Measurements from ENCODE around the gene ACSM4. TPM values are rescaled to one million over a fixed set of nuclear protein-coding genes. Genes with fewer than 3 reads are reported as not detected.
"Not testable (repeated sequence)": the region's sequence is repeated elsewhere in the genome, so short reads cannot be mapped to it uniquely, and the experiment has no call there.

The ACSM4 gene
- total RNA-seq, 6 experiments from 2014 or later, result not detected

DNA sequence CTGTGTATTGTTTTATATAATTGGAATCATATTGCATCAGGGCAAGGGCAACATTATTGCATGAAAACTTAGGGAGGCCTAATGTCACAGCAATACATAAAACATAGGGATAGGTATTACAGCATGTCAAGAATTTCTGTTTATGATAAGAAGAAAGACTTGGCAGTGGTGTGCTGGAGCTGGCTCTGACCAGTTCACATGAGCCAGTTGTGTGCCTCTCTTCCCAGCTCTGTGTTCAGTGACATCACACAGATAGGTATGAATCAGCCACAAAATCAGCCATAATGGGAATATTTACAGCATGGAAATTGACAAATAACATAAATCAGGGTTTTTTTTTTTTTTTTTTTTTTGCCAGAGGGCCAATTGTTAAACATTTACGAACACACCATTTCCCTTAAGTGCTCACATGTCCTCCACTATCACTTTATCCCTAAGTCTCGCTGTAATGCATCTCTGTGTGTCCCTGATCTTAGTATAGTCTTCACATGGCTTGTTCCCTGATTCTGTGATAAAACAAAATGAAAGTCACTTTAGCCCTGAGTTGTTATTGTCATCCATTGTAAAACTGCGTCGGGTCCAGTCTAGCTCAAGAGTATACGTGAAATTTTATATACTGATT, 31.9 kb upstream of the ACSM4 start:
- WGBS (ENCODE audit: insufficient coverage, low coverage, low lambda C conversion rate, missing lambda C conversion rate), result 87% methylated on average over 4 of the region's 5 CpGs
- ATAC-seq, result no peak
- intact Hi-C loops (cut with DNase I), result no loop called here

DNA sequence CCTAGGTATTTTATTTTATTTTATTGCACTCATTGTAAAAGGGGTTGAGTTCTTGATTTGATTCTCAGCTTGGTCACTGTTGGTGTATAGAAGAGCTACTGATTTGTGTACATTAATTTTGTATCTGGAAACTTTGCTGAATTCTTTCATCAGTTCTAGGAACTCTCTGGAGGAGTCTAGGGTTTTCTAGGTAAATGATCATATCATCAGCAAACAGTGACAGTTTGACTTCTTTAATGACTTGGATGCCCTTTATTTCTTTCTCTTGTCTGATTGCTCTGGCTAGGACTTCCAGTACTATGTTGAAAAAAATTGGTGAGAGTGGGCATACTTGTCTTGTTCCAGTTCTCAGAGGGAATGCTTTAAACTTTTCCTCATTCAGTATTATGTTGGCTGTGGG, 28.4 kb upstream of the ACSM4 start:
- H3K4me1 ChIP-seq; H3K36me3 ChIP-seq; H3K4me3 ChIP-seq; H3K27ac ChIP-seq; H3K27me3 ChIP-seq; H3K9me3 ChIP-seq; ATAC-seq; DNase-seq; intact Hi-C loops (cut with DNase I): not testable (repeated sequence)

More for the DNA sequence above, 31.9 kb upstream of the ACSM4 start:
- H3K27ac ChIP-seq, result no peak overlapping the region
- H3K9me3 ChIP-seq, result no peaks in the 10 kb centered on the region
- no peaks in the 10 kb centered on the region for H3K36me3 ChIP-seq
- no peak for DNase-seq
- no peak overlapping the region for H3K4me3 ChIP-seq
- TF ChIP-seq, protein P1, sequence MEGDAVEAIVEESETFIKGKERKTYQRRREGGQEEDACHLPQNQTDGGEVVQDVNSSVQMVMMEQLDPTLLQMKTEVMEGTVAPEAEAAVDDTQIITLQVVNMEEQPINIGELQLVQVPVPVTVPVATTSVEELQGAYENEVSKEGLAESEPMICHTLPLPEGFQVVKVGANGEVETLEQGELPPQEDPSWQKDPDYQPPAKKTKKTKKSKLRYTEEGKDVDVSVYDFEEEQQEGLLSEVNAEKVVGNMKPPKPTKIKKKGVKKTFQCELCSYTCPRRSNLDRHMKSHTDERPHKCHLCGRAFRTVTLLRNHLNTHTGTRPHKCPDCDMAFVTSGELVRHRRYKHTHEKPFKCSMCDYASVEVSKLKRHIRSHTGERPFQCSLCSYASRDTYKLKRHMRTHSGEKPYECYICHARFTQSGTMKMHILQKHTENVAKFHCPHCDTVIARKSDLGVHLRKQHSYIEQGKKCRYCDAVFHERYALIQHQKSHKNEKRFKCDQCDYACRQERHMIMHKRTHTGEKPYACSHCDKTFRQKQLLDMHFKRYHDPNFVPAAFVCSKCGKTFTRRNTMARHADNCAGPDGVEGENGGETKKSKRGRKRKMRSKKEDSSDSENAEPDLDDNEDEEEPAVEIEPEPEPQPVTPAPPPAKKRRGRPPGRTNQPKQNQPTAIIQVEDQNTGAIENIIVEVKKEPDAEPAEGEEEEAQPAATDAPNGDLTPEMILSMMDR (IDR thresholded peaks at IDR 0.05), result no peak
- no peak for TF ChIP-seq POLR2A (IDR thresholded peaks at IDR 0.05)
- H3K27me3 ChIP-seq, result no peaks in the 10 kb centered on the region
- H3K4me1 ChIP-seq, result no peaks in the 10 kb centered on the region

DNA sequence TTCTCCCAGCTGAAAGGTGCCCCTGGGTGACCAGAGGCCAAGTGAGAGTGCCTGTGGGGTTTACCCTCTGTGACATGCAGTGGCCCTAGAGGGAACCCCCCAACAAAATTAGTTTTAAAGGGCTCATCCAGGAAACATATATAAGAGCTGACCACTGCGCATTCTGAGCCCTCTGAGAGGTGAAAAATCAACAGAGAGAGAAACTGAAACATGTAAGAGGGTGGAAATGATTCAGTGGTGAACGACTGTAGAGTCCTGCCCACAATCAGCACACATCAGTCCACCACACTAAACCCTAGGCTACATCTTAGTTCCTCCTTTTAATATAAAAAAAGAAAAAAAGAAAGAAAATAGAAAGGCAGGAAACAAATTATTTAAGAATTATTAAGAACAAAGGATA, 21.0 kb upstream of the ACSM4 start:
- Histone ChIP-seq H3K9me3 (no peaks in the 10 kb centered on the region), H3K27ac (no peak overlapping the region), H3K27me3 (no peaks in the 10 kb centered on the region), H3K4me3 (no peak overlapping the region), H3K36me3 (no peaks in the 10 kb centered on the region), H3K4me1 (no peaks in the 10 kb centered on the region)
- ATAC-seq (no peak), DNase-seq (no peak)
- WGBS (ENCODE audit: insufficient coverage, low coverage, low lambda C conversion rate, missing lambda C conversion rate), result 25% methylated on average over 2 of the region's 2 CpGs
- intact Hi-C loops (cut with DNase I), result no loop called here
- TF ChIP-seq, protein P1 (IDR thresholded peaks at IDR 0.05), result no peak
- TF ChIP-seq POLR2A (IDR thresholded peaks at IDR 0.05), result no peak

DNA sequence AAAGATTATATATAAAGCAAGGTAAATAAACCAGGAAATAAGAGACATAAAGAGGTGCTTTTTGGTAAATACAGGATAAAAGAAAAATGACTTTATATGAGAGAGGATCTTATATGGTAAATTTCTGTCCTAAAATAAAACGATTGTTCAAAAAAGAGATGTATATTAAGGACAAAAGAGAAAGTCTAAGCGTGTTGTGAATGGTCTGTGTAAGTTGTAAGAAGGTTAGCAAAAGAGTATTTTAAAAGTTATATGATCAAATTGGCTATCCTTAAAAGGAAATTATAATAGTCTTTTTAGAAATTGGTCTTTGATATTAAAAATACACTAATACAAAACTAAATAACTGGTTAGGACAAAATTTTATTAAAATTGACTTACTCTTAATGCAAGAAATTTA, 14.1 kb upstream of the ACSM4 start:
- 36% methylated on average over 2 of the region's 2 CpGs for WGBS (ENCODE audit: insufficient coverage, low coverage, low lambda C conversion rate, missing lambda C conversion rate)
- H3K36me3 ChIP-seq, result no peaks in the 10 kb centered on the region
- H3K9me3 ChIP-seq, result no peaks in the 10 kb centered on the region
- DNase-seq (no peak), ATAC-seq (no peak)
- TF ChIP-seq POLR2A (IDR thresholded peaks at IDR 0.05), result no peak
- TF ChIP-seq, protein P1 (IDR thresholded peaks at IDR 0.05), result no peak
- H3K27ac ChIP-seq, result no peak overlapping the region
- intact Hi-C loops (cut with DNase I), result no loop called here
- no peak overlapping the region for H3K4me3 ChIP-seq
- no peaks in the 10 kb centered on the region for H3K27me3 ChIP-seq
- H3K4me1 ChIP-seq, result no peaks in the 10 kb centered on the region

DNA sequence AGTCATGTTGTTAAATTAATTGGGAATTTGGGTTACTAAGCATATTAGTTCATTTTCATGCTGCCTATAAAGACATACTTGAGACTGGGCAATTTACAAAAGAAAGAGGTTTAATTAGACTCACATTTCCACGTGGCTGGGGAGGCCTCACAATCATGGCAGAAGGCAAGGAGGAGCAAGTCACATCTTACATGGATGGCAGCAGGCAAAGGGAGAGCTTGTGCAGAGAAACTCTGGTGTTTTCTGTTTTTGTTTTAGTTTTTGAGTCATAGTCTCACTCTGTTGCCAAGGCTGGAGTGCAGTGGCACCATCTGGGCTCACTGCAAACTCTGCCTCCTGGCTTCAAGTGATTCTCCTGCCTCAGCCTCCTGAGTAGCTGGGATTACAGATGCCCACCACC, 13.3 kb upstream of the ACSM4 start:
- H3K4me1 ChIP-seq; H3K27me3 ChIP-seq; H3K9me3 ChIP-seq; H3K4me3 ChIP-seq; H3K27ac ChIP-seq; ATAC-seq; intact Hi-C loops (cut with DNase I); DNase-seq; H3K36me3 ChIP-seq: not testable (repeated sequence)
- 40% methylated on average over 1 of the region's 1 CpG for WGBS (ENCODE audit: insufficient coverage, low coverage, low lambda C conversion rate, missing lambda C conversion rate)

DNA sequence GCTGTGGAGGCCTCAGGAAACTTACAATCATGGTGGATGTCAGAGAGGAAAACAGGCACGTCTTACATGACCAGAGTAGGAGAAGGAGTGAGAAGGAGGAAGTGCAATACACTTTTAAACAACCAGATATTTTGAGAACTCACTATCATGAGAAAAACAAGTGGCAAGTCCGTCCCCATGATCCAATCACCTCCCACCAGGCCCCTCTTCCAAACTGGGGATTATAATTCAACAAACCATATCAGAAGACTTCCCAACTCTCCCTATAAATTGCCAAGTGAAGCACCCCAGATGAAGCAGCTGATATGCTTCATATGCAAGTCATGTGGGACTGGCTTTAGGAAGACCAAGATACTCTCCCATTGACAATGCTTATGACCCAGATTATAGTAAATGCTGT, 11.6 kb upstream of the ACSM4 start:
- no peaks in the 10 kb centered on the region for H3K9me3 ChIP-seq
- intact Hi-C loops (cut with DNase I), result no loop called here
- 27% methylated on average over 1 of the region's 2 CpGs for WGBS (ENCODE audit: insufficient coverage, low coverage, low lambda C conversion rate, missing lambda C conversion rate)

More for the DNA sequence above, 11.6 kb upstream of the ACSM4 start:
- TF ChIP-seq POLR2A (IDR thresholded peaks at IDR 0.05), result no peak
- TF ChIP-seq, protein P1 (IDR thresholded peaks at IDR 0.05), result no peak
- no peak for ATAC-seq
- no peak for DNase-seq
- Histone ChIP-seq H3K4me3 (no peak overlapping the region), H3K36me3 (no peaks in the 10 kb centered on the region), H3K4me1 (no peaks in the 10 kb centered on the region), H3K27me3 (no peaks in the 10 kb centered on the region), H3K27ac (no peak overlapping the region)
